ENCODE measurements around the gene VIPR1.

The VIPR1 gene

GRCh38 chr3:42502429-42503250 is at the start of gene VIPR1:
TSS of gene VIPR1 (plus strand) at chr3:42502643. CDS start at chr3:42502736, 93 bp downstream.
- DNase-seq, result no peak

DNA sequence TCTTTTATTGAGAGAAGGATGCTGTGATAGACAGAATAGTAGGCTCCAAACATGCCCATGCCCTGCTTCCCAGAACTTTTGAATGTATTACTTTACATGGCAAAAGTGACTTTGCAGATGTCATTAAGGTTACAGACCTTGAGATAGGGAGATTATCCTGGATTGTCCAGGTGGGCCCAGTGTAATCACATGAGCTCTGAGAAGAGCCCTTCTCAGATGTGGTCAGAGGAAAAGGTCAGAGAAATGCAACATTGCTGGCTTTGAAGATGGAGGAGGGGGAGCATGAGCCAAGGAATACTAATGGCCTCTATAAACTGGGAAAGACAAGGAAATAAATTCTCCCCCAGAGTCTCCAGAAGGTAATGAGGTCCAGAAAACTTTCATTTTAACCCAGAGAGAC is 46.2 kb upstream of the VIPR1 start:
- no peak for DNase-seq

- DNase-seq, result no peak
These were observed 43.3 kb upstream of the VIPR1 start for GRCh38 chr3:42459151-42459550.

GRCh38 chr3:42461762-42462161 is 40.7 kb upstream of the VIPR1 start:
- DNase-seq, result no peak

DNA sequence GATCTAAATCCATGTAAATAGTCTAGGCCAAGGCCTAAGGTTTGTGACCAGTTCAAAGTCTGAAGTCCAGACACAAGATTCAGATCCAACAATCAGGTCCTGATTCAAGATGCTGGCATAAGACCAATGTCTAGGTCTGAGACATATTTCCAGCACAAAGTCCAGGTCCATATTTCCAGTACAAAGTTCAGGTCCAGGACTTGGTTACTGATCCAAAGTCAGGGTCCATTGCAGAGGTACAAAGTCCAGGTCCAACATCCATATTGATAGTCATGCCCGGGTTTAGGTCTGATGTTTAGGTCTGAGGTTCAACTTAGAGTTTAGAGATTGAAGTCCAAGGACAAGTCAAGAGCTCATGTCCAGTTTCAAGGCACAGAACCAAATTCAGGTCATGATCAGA is 39.4 kb upstream of the VIPR1 start:
- no peak for DNase-seq

GRCh38 chr3:42468111-42468510 is 34.3 kb upstream of the VIPR1 start:
- DNase-seq, result no peak

DNA sequence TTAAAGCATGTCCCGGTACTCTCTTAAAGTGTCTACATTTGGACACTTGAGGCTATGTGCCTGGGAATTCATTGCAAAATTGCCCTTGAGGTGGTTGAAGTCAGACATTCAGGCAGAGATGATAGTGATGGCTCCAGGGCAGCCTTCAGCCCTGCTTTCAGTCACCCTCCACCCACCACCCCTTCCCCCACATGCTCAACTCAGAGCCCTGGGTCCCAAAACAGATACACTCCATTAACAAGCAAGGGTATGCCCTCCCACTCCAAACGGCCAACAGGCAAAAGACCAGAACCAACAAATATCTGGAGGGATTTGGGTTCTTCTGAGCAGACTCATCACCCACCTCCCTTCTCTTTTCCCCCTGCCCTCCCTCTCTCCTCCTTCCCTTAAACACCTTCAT is 29.9 kb upstream of the VIPR1 start:
- no peak for DNase-seq

GRCh38 chr3:42473083-42473932 is 29.1 kb upstream of the VIPR1 start:
- no peak for DNase-seq

DNA sequence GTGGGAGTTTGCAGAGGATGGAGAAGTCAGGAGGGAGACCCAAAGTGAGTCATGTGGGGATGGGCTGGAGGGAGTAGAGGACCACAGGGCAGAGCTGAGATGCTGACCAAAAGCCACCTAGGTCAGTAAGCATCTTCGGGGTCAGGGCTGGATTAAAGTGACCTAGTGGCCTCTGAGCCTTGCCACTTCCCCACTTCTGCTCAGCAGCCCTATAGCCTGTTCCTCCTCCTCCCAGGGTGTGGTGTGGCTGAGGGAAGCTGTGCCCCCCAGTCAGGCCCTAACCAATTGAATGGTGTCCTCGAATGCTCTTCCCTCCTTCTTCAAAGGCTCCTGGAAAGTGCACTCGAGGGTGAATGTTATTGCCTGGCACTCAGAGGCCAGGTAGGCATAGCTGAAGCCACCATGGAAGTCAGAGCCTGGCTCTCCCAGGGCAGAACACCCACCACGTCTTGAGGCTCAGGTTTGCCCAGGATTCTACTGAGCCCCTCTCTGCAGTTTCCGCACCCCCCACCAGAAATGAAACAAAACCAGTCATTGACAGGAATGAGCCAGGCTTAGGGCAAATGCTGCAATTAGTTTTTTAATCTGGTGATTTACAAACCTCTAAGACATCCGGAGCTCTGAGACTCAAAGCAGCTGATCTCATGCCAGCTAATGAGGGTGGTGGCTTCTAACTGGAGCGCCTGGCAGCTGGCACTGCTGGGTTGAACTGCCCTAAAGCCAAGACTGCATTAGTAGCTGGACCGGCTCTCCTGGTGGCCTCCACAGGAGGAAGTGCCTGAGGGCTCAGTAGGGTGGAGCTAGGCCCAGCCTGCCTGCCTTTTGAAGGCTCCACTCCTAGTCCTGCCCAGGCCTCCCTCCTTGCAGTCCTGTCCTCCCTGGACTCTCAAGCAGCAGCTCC is 26.0 kb upstream of the VIPR1 start:
- DNase-seq, result no peak

DNA sequence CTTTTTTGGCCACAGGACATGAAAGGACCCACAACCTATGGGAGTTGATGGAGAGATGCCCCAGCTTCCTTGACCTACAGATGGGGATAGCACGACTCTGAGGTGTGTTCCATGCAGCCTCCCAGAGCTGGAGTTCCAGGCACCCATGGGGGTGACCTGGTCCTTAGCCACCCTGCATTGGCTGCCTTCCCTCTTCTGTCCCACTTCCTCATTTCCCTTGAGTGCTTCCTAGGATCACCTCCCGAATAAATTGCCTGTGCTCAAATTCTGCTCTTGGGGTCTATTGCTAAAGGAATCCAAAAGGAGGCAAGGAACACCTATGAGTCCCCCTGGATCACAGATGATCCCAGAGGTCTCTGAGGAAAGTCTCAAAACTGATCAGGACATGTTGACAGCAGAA is 24.7 kb upstream of the VIPR1 start:
- no peak for DNase-seq

DNA sequence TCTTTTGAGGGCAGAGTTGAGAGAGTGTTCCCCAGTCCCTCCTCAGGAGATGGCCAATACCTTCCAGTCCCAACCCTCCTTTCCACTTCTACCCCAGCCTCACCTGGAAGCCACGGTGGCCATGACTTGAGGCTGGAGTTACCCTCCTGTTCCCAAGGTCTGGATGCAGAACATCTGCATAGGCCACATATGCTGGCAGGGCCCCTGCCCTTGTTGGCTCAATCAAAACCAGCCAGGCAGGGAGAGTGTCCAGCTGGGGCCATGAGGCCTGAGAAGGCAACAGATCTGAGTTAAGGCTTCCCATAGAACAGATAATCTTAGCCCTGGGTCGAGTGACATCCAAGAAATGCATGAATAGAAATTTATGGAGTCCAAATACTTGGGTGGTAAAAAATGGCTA is 23.6 kb upstream of the VIPR1 start:
- no peak for DNase-seq

DNA sequence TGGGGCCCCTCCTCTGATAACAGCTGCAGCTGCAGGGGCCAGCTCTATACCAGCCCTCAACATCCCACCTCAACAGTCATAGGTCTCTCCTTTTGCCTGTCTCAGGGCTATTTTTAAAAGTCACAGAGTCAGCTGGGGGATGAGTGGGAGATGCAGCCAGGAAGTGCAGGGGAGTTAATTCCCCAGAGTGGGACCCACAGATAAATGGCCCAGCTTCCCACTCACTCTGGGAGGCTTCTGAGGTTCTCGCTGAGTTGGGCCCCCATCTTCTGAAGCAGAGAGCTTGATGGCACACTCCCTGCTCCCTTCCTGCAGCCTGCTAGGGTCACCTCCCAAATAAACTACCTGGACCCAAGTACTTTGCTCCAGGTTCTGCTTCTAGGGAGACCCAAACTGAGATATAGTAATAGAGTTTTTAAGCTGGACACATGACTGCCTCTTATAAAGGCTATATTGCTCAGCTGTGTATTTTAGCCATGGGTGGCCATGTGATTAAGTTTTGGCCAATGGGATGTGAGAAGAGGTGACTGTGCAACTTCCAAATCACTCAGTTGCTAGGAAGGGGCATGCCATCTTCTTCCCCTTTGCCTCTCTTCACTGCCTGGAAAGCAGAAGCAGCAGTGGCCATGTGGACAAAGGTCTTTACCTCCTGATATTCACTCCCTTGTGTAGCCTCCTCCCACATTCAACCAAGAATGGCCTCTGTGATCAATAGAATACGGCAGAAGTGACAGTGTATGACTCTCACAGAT is 15.5 kb upstream of the VIPR1 start:
- DNase-seq, result no peak

- DNase-seq, result no peak
These were observed 13.8 kb upstream of the VIPR1 start for GRCh38 chr3:42488687-42489086.

GRCh38 chr3:42489116-42489936 is 13.1 kb upstream of the VIPR1 start:
- no peak for DNase-seq

DNA sequence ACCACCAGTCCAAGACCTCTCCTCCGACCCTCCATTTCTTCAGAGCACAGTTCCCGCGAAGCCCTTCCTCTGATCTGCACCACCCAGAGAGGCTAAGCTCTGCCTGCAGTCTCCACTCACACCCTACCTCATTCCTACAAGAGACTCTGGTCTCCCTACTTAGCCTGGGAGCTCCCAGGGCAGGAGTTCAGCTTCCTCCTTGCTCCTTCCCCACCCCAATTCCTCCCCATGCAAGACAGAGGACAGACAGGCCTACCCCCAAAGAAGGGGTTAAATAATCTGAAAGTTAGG is 12.6 kb upstream of the VIPR1 start:
- DNase-seq, result no peak

- no peak for DNase-seq
These were observed 12.2 kb upstream of the VIPR1 start for GRCh38 chr3:42490243-42490642.

- DNase-seq, result no peak
These were observed 10.4 kb upstream of the VIPR1 start for GRCh38 chr3:42491881-42492507.

- DNase-seq, result no peak
These were observed 9.8 kb upstream of the VIPR1 start for GRCh38 chr3:42492508-42493080.

GRCh38 chr3:42493126-42493797 is 9.2 kb upstream of the VIPR1 start:
- DNase-seq, result no peak

DNA sequence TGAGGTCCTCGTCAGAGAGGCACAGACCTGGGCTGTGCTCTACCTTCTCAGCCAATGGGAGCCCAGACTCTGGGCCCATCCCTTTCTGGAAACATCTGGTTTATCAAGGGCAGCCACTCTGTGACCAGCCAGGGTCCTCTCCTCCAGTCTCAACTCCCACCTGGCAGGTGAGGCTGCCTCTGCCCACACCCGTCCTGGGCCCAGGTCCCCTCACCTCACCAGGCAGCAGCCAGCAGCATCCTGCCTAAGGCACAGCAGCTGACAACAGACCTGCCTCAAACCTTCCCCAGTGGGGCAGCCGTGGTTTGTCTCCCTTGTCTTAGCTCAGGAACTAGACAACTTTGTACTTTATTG is 8.7 kb upstream of the VIPR1 start:
- DNase-seq, result no peak

Data from GF-D8 (cell line).